ENCODE measurements around the gene GALNT11. TPM values are rescaled to one million over a fixed set of nuclear protein-coding genes. Genes with fewer than 3 reads are reported as not detected.

GALNT11 gene
- total and polyA plus RNA-seq, 9 of the 15 experiments (the other 6 are each of a cell fraction or from before 2014, with no cell fraction given), result 8.2 to 59.5 (median 36.5) TPM

GRCh38 chr7:152140560-152140959 is 115.1 kb downstream of the GALNT11 start:
- intact Hi-C loops (cut with micrococcal nuclease) (no loop called here), in situ Hi-C loops (cut with MboI) (no loop called here)
- H4K20me1 ChIP-seq (replicated peaks; ENCODE audit: control insufficient read depth, insufficient read depth, low read length), result no peaks in the 10 kb centered on the region
- H3K4me2 ChIP-seq (ENCODE audit: insufficient read depth, low read length), result no peak overlapping the region
- H3K9me3 ChIP-seq (replicated peaks; ENCODE audit: control insufficient read depth, insufficient read depth, low read depth, low read length), result no peaks in the 10 kb centered on the region
- POLR2A ChIA-PET, result interaction anchor here (0.8 to 2.7 kb wide), 4 partner anchors 8 to 12 kb away, joined by 3 to 8 read pairs (median 4); no protein-coding TSS in a partner anchor
- TF ChIP-seq GATAD2A (IDR thresholded peaks at IDR 0.05) (no peak), E2F6 (IDR thresholded peaks at IDR 0.05; ENCODE audit: borderline replicate concordance in 1 of 2, extremely low read depth in 1 of 2, insufficient read depth in 1 of 2, insufficient read length in 1 of 2, low read depth in 1 of 2, low read length in 1 of 2, poor library complexity in 1 of 2, severe bottlenecking in 1 of 2) (no peak), MTA3 (IDR thresholded peaks at IDR 0.05; ENCODE audit: borderline replicate concordance) (no peak), EWSR1 (IDR thresholded peaks at IDR 0.05; ENCODE audit: borderline replicate concordance, low read depth, partially characterized antibody) (no peak), ZNF589 (CRISPR knock-in tag; IDR thresholded peaks at IDR 0.05; ENCODE audit: low read depth) (no peak), E2F1 (CRISPR knock-in tag; IDR thresholded peaks at IDR 0.05) (no peak), MAFF (IDR thresholded peaks at IDR 0.05; ENCODE audit: low read length) (no peak), E2F4 (CRISPR knock-in tag; IDR thresholded peaks at IDR 0.05; ENCODE audit: low read depth) (no peak)
- BruUV-seq (replicated peaks), result no TSS peak
- no peaks in the 10 kb centered on the region for H3K79me2 ChIP-seq (ENCODE audit: control insufficient read depth, insufficient read depth, low read length)
- H3K36me3 ChIP-seq (ENCODE audit: control insufficient read depth, insufficient read depth, low read length), result peaks cover 94% of the 10 kb centered on the region
- H3K27ac ChIP-seq (ENCODE audit: extremely low read depth, low read depth, low read length), result no peak overlapping the region
- H3K9me1 ChIP-seq (ENCODE audit: control insufficient read depth, insufficient read depth, low read length), result no peaks in the 10 kb centered on the region
- H2AFZ ChIP-seq (ENCODE audit: low read depth, low read length), result no peak overlapping the region
- H3K27me3 ChIP-seq (ENCODE audit: control insufficient read depth in 2 of 2, insufficient read depth in 2 of 2, low read length in 2 of 2), result no peaks in the 10 kb centered on the region
- 92% methylated on average over 2 of the region's 2 CpGs for WGBS (ENCODE audit: insufficient coverage, low coverage, missing lambda C conversion rate)
- H3K4me3 ChIP-seq, result no peak overlapping the region
- FAIRE-seq (no peak), DNase-seq (ENCODE audit: extremely low read depth in 1 of 4, low spot score in 3 of 4) (no peak), ATAC-seq (no peak)
- no peaks in the 10 kb centered on the region for H3K4me1 ChIP-seq (replicated peaks in 1 of 2; ENCODE audit: control insufficient read depth in 2 of 2, insufficient read depth in 2 of 2, low read length in 2 of 2)
- H3K9ac ChIP-seq (ENCODE audit: insufficient read depth in 1 of 2, low read depth in 2 of 2, low read length in 2 of 2), result no peak overlapping the region
- CTCF ChIA-PET (ENCODE audit: low intra/inter-chr PET ratio), result no interaction called here
